Ectodermal cell (in vitro differentiated cells): ENCODE results near the gene MATN1.

Experiments
- H3K27ac ChIP-seq: 2 replicates; pipeline ENCODE4 v1.7.0; 2013; ENCODE audit warnings: mild to moderate bottlenecking, low read depth, low read length; ENCODE audit not compliant: insufficient read depth, poor library complexity, severe bottlenecking
- H3K27me3 ChIP-seq: 2 replicates; pipeline ENCODE4 v1.7.0; 2013; ENCODE audit warnings: mild to moderate bottlenecking, low read length; ENCODE audit not compliant: insufficient read depth, control insufficient read depth, poor library complexity, severe bottlenecking
- H3K36me3 ChIP-seq: one replicate; pipeline ENCODE4 v1.7.0; 2013; ENCODE audit warnings: low read length; ENCODE audit not compliant: control insufficient read depth, insufficient read depth
- H3K4me1 ChIP-seq: one replicate; pipeline ENCODE4 v1.7.0; 2013; ENCODE audit warnings: low read length; ENCODE audit not compliant: control insufficient read depth, insufficient read depth
- H3K4me3 ChIP-seq: 2 replicates; pipeline ENCODE4 v1.7.0; 2013; ENCODE audit warnings: low read depth, low read length, control low read depth; ENCODE audit not compliant: insufficient read depth
- H3K9me3 ChIP-seq: 2 replicates; pipeline ENCODE4 v1.7.0; 2013; ENCODE audit warnings: mild to moderate bottlenecking, low read length, moderate library complexity; ENCODE audit not compliant: control insufficient read depth
- WGBS, 2 experiments: methylation state at CpG; one replicate each; pipeline ENCODE4 v1.1.7; 2013; ENCODE audit warnings: missing lambda C conversion rate in 2 of 2; 5-methylcytosine and 5-hydroxymethylcytosine counted together

MATN1 gene

GRCh38 chr1:30715886-30716285 is 7.5 kb downstream of the MATN1 start:
- no peaks in the 10 kb centered on the region for H3K36me3 ChIP-seq
- WGBS, 2 experiments: 96% methylated on average over 11 of the region's 11 CpGs
- H3K9me3 ChIP-seq: no peaks in the 10 kb centered on the region
- H3K4me3 ChIP-seq: no peak overlapping the region
- no peaks in the 10 kb centered on the region for H3K27me3 ChIP-seq
- no peak overlapping the region for H3K27ac ChIP-seq
- peaks cover 4% of the 10 kb centered on the region for H3K4me1 ChIP-seq

- Histone ChIP-seq H3K4me1 (peaks cover 4% of the 10 kb centered on the region), H3K27ac (no peak overlapping the region), H3K9me3 (no peaks in the 10 kb centered on the region), H3K4me3 (no peak overlapping the region), H3K36me3 (no peaks in the 10 kb centered on the region), H3K27me3 (no peaks in the 10 kb centered on the region)
- WGBS, 2 experiments: 92 to 95% methylated on average over 2 of the region's 2 CpGs
Observed at GRCh38 chr1:30715216-30715615, 8.2 kb downstream of the MATN1 start.

- WGBS, 2 experiments: 94 to 95% methylated on average over 8 of the region's 8 CpGs
- Histone ChIP-seq H3K36me3 (no peaks in the 10 kb centered on the region), H3K9me3 (no peaks in the 10 kb centered on the region), H3K4me3 (no peak overlapping the region), H3K27ac (no peak overlapping the region), H3K27me3 (no peaks in the 10 kb centered on the region), H3K4me1 (peaks cover 4% of the 10 kb centered on the region)
Observed at GRCh38 chr1:30714536-30715090, 8.8 kb downstream of the MATN1 start.

- 62% methylated on average over 4 of the region's 4 CpGs for WGBS, 2 experiments
- Histone ChIP-seq H3K9me3 (no peaks in the 10 kb centered on the region), H3K27ac (no peak overlapping the region), H3K4me1 (peaks cover 4% of the 10 kb centered on the region), H3K27me3 (no peaks in the 10 kb centered on the region), H3K36me3 (no peaks in the 10 kb centered on the region), H3K4me3 (no peak overlapping the region)
Observed at GRCh38 chr1:30714025-30714424, 9.4 kb downstream of the MATN1 start.

GRCh38 chr1:30713311-30713710 is 10.1 kb downstream of the MATN1 start:
- Histone ChIP-seq H3K4me1 (peaks cover 4% of the 10 kb centered on the region), H3K36me3 (no peaks in the 10 kb centered on the region), H3K9me3 (no peaks in the 10 kb centered on the region), H3K27me3 (no peaks in the 10 kb centered on the region), H3K4me3 (no peak overlapping the region), H3K27ac (no peak overlapping the region)
- 87 to 92% methylated on average over 12 of the region's 12 CpGs for WGBS, 2 experiments

GRCh38 chr1:30712583-30712982 is 10.8 kb downstream of the MATN1 start:
- no peaks in the 10 kb centered on the region for H3K9me3 ChIP-seq
- no peak overlapping the region for H3K4me3 ChIP-seq
- H3K27ac ChIP-seq: no peak overlapping the region
- H3K27me3 ChIP-seq: no peaks in the 10 kb centered on the region
- WGBS, 2 experiments: 92 to 93% methylated on average over 6 of the region's 6 CpGs
- H3K36me3 ChIP-seq: no peaks in the 10 kb centered on the region
- H3K4me1 ChIP-seq: peaks cover 7% of the 10 kb centered on the region

GRCh38 chr1:30710407-30710806 is 13.0 kb downstream of the MATN1 start:
- Histone ChIP-seq H3K4me3 (no peak overlapping the region), H3K36me3 (no peaks in the 10 kb centered on the region), H3K4me1 (peaks cover 9% of the 10 kb centered on the region), H3K27ac (no peak overlapping the region), H3K27me3 (no peaks in the 10 kb centered on the region), H3K9me3 (no peaks in the 10 kb centered on the region)
- 88 to 95% methylated on average over 2 of the region's 2 CpGs for WGBS, 2 experiments

GRCh38 chr1:30708361-30708728 is 15.0 kb downstream of the MATN1 start:
- 60 to 65% methylated on average over 8 of the region's 8 CpGs for WGBS, 2 experiments
- Histone ChIP-seq H3K4me3 (no peak overlapping the region), H3K4me1 (peaks cover 9% of the 10 kb centered on the region), H3K36me3 (no peaks in the 10 kb centered on the region), H3K27me3 (no peaks in the 10 kb centered on the region), H3K27ac (no peak overlapping the region), H3K9me3 (no peaks in the 10 kb centered on the region)

- Histone ChIP-seq H3K27me3 (no peaks in the 10 kb centered on the region), H3K9me3 (no peaks in the 10 kb centered on the region), H3K36me3 (no peaks in the 10 kb centered on the region), H3K4me1 (peaks cover 9% of the 10 kb centered on the region), H3K4me3 (no peak overlapping the region), H3K27ac (no peak overlapping the region)
- 58 to 61% methylated on average over 16 of the region's 16 CpGs for WGBS, 2 experiments
Observed at GRCh38 chr1:30707412-30708360, 15.7 kb downstream of the MATN1 start.

- no peaks in the 10 kb centered on the region for H3K9me3 ChIP-seq
- 90 to 92% methylated on average over 9 of the region's 9 CpGs for WGBS, 2 experiments
- no peak overlapping the region for H3K27ac ChIP-seq
Observed at GRCh38 chr1:30706528-30706927, 16.9 kb downstream of the MATN1 start.

More at GRCh38 chr1:30706528-30706927, 16.9 kb downstream of the MATN1 start:
- Histone ChIP-seq H3K36me3 (no peaks in the 10 kb centered on the region), H3K4me1 (peaks cover 5% of the 10 kb centered on the region), H3K27me3 (no peaks in the 10 kb centered on the region), H3K4me3 (no peak overlapping the region)
